Uterus (tissue), 4 donors: ENCODE results near the gene EVC2. TPM values are rescaled to one million over a fixed set of nuclear protein-coding genes. Genes with fewer than 3 reads are reported as not detected.

ENCODE experiments used
- DNase-seq, 2 donors: peaks; one replicate each; pipeline ENCODE4 v3.0.0-alpha.2; 2019 to 2020
- H3K27ac ChIP-seq, 2 donors: fragments of 200-600 bp; sonication (generic); 1 replicate in 1 of 2; 2 replicates in 1 of 2; pipeline ENCODE4 v1.5.1; 2016 to 2018
- H3K27me3 ChIP-seq, 2 donors: fragments of 200-600 bp; sonication (generic); one replicate each; pipeline ENCODE4 v1.5.1; 2018 to 2019; ENCODE audit warnings: control low read depth in 1 of 2
- H3K36me3 ChIP-seq, 2 donors: fragments of 200-600 bp; sonication (generic); one replicate each; pipeline ENCODE4 v1.5.1; 2019; ENCODE audit warnings: control low read depth in 1 of 2
- H3K4me1 ChIP-seq, 2 donors: fragments of 200-600 bp; sonication (generic); one replicate each; pipeline ENCODE4 v1.5.1; 2018 to 2019; ENCODE audit warnings: control low read depth in 1 of 2
- H3K4me3 ChIP-seq, 2 donors: fragments of 200-600 bp; sonication (generic); 1 replicate in 1 of 2; 2 replicates in 1 of 2; pipeline ENCODE4 v1.5.1; 2018 to 2019; ENCODE audit warnings: mild to moderate bottlenecking in 1 of 2
- H3K9me3 ChIP-seq, 2 donors: fragments of 200-600 bp; sonication (generic); one replicate each; pipeline ENCODE4 v1.5.1; 2019; ENCODE audit warnings: control low read depth in 1 of 2
- CTCF ChIP-seq, 4 experiments: fragments of 200-600 bp in 2 of 4; fragments of 450-650 bp in 2 of 4; sonication (generic) in 2 of 4; IDR thresholded peaks; one replicate each; pipeline ENCODE4 v1.5.1; 2016 to 2019; ENCODE audit warnings: antibody characterized with exemption in 4 of 4, mild to moderate bottlenecking in 2 of 4, moderate library complexity in 1 of 4
- POLR2A ChIP-seq, 2 donors: fragments of 450-650 bp; IDR thresholded peaks; one replicate each; pipeline ENCODE4 v1.6.1; 2016; ENCODE audit warnings: antibody characterized with exemption in 2 of 2, mild to moderate bottlenecking in 1 of 2, moderate library complexity in 1 of 2
- intact Hi-C: fragments of 100-400 bp; cut with DNase I; formaldehyde crosslinking; loops from one replicate; pipeline ENCODE4 v1.15.1; 2023; ENCODE audit warnings: low total_unique reads
- total RNA-seq, 4 donors: library from RNA; depleted of rRNA in 3 of 4; stranded (reverse); fragments of >200 nt in 3 of 4; gene quantifications; one replicate each; pipeline versions ENCODE4 v1.1.0 to v1.2.4, GENCODE V29; 2014 to 2023
- donor health status: DM: yes; HTN: yes; CAD: no.

The EVC2 gene
- total RNA-seq, 4 donors from 2014 or later: 5.6 to 21.8 (median 14.8) TPM

DNA sequence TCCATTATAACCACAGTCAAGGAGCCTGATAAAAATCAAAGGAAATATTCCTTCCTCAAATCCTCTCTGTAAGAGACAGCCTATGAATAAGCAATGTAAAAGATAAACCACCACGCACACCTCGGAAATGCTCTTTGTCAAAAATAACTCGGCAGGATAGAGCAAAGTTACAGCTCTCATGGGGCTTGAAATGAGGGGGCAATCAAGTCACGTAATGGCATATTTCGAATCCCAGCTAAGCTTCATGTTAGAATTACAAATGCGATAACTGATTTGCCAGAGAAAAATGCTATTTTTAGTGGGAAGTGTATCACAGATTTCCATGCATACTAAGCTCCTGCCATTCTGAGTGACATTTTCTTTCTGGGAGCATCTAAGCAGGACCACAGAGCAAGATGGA is 49.4 kb downstream of the EVC2 start:
- no peaks in the 10 kb centered on the region for H3K4me1 ChIP-seq
- no peak for DNase-seq
- no peaks in the 10 kb centered on the region for H3K36me3 ChIP-seq
- no peak for TF ChIP-seq CTCF (IDR thresholded peaks at IDR 0.05)
- no peak for TF ChIP-seq POLR2A (IDR thresholded peaks at IDR 0.05)
- no peak overlapping the region for H3K27ac ChIP-seq
- no peak overlapping the region for H3K4me3 ChIP-seq
- no peaks in the 10 kb centered on the region for H3K27me3 ChIP-seq
- intact Hi-C loops: no loop called here
- H3K9me3 ChIP-seq: no peaks in the 10 kb centered on the region

DNA sequence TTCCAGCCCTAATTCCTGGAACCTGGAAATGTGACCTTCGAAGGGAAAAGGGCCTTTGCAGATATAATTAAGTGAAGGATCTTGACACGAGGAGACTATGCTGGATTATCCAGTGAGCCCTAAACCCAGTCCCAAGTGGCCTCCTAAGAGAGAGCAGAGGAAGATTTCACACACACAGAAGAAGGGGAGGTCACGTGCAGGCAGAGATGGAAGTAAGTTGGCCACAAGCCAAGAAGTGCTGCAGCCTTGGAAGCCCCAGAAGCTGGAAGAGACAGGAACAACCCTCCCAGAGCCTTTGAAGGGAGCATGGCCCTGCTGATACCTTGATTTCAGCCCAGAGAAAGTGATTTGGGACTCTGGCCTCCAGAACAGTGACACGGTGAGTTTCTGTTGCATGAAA is 51.9 kb downstream of the EVC2 start:
- H3K36me3 ChIP-seq: no peaks in the 10 kb centered on the region
- DNase-seq: no peak
- no peaks in the 10 kb centered on the region for H3K27me3 ChIP-seq
- intact Hi-C loops: no loop called here
- H3K4me1 ChIP-seq: no peaks in the 10 kb centered on the region
- TF ChIP-seq CTCF (IDR thresholded peaks at IDR 0.05): no peak
- no peak for TF ChIP-seq POLR2A (IDR thresholded peaks at IDR 0.05)
- H3K4me3 ChIP-seq: no peak overlapping the region
- no peaks in the 10 kb centered on the region for H3K9me3 ChIP-seq
- no peak overlapping the region for H3K27ac ChIP-seq

GRCh38 chr4:5654791-5655190 is 53.6 kb downstream of the EVC2 start:
- intact Hi-C loops: no loop called here
- TF ChIP-seq POLR2A (IDR thresholded peaks at IDR 0.05) (no peak), CTCF (IDR thresholded peaks at IDR 0.05) (no peak)
- no peaks in the 10 kb centered on the region for H3K27me3 ChIP-seq
- DNase-seq: no peak
- no peaks in the 10 kb centered on the region for H3K36me3 ChIP-seq
- H3K4me3 ChIP-seq: no peak overlapping the region
- no peaks in the 10 kb centered on the region for H3K9me3 ChIP-seq
- H3K27ac ChIP-seq: no peak overlapping the region
- no peaks in the 10 kb centered on the region for H3K4me1 ChIP-seq

- no peaks in the 10 kb centered on the region for H3K9me3 ChIP-seq
- no peaks in the 10 kb centered on the region for H3K27me3 ChIP-seq
- no peak for DNase-seq
- no peaks in the 10 kb centered on the region for H3K36me3 ChIP-seq
- no peak overlapping the region for H3K4me3 ChIP-seq
- H3K27ac ChIP-seq: no peak overlapping the region
- TF ChIP-seq CTCF (IDR thresholded peaks at IDR 0.05) (no peak), POLR2A (IDR thresholded peaks at IDR 0.05) (no peak)
- H3K4me1 ChIP-seq: no peaks in the 10 kb centered on the region
- intact Hi-C loops: no loop called here
These were observed 57.3 kb downstream of the EVC2 start for GRCh38 chr4:5651089-5651488.

- Histone ChIP-seq H3K9me3 (no peaks in the 10 kb centered on the region), H3K27ac (no peak overlapping the region), H3K4me3 (no peak overlapping the region), H3K27me3 (no peaks in the 10 kb centered on the region), H3K4me1 (no peaks in the 10 kb centered on the region), H3K36me3 (no peaks in the 10 kb centered on the region)
- intact Hi-C loops: no loop called here
- DNase-seq: no peak
- TF ChIP-seq POLR2A (IDR thresholded peaks at IDR 0.05) (no peak), CTCF (IDR thresholded peaks at IDR 0.05) (no peak)
These were observed 58.3 kb downstream of the EVC2 start for GRCh38 chr4:5650040-5650439.
